ENCODE results near the gene SKOR2. TPM values are rescaled to one million over a fixed set of nuclear protein-coding genes. Genes with fewer than 3 reads are reported as not detected.

SKOR2 gene
- total and polyA plus RNA-seq, 9 of the 15 experiments (the other 6 are each of a cell fraction or from before 2014, with no cell fraction given), result not detected

DNA sequence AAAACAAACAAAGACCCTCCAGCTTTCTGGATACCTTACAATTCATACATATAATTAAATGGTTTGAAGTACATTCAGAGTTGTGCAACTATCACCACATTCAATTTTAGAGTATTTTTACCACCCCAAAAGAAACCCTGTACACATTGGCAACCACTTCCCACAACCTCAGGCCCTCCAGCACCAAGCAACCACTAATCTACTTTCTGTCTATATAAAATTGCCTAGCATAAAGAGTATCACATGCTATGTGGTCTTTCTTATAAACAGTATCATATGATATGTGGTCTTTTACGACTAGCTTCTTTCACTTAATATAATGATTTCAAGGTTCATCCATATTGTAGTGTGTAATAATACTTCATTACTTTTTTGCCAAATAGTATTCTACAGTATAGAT lies 82.5 kb downstream of the SKOR2 start:
- no TSS peak for BruUV-seq (replicated peaks)
- Histone ChIP-seq H3K36me3 (ENCODE audit: control insufficient read depth, insufficient read depth, low read length) (peaks cover 2% of the 10 kb centered on the region; the same call in 1 of the 3 replicates), H3K4me1 (replicated peaks in 1 of 2; ENCODE audit: control insufficient read depth in 2 of 2, insufficient read depth in 2 of 2, low read length in 2 of 2) (peaks cover 0 to 10% of the 10 kb centered on the region in 2 experiments; a peak in 3 of 5 replicates), H3K4me2 (ENCODE audit: insufficient read depth, low read length) (no peak overlapping the region), H4K20me1 (replicated peaks; ENCODE audit: control insufficient read depth, insufficient read depth, low read length) (peaks cover 15% of the 10 kb centered on the region; the same call in 1 of the 2 replicates), H3K4me3 (no peak overlapping the region), H3K9ac (ENCODE audit: insufficient read depth in 1 of 2, low read depth in 2 of 2, low read length in 2 of 2) (no peak overlapping the region), H3K27me3 (ENCODE audit: control insufficient read depth in 2 of 2, insufficient read depth in 2 of 2, low read length in 2 of 2) (no peaks in the 10 kb centered on the region), H2AFZ (ENCODE audit: low read depth, low read length) (no peak overlapping the region), H3K79me2 (ENCODE audit: control insufficient read depth, insufficient read depth, low read length) (peaks cover 78% of the 10 kb centered on the region), H3K9me1 (ENCODE audit: control insufficient read depth, insufficient read depth, low read length) (no peaks in the 10 kb centered on the region), H3K27ac (ENCODE audit: extremely low read depth, low read depth, low read length) (no peak overlapping the region), H3K9me3 (replicated peaks; ENCODE audit: control insufficient read depth, insufficient read depth, low read depth, low read length) (no peaks in the 10 kb centered on the region)
- 92% methylated on average over 1 of the region's 1 CpG for WGBS (ENCODE audit: insufficient coverage, low coverage, missing lambda C conversion rate)
- POLR2A ChIA-PET, result no interaction called here
- no peak for FAIRE-seq
- DNase-seq (ENCODE audit: extremely low read depth in 1 of 4, low spot score in 3 of 4), result no peak
- no peak for ATAC-seq
- CTCF ChIA-PET (ENCODE audit: low intra/inter-chr PET ratio), result no interaction called here
- in situ Hi-C loops (cut with MboI) (no loop called here), intact Hi-C loops (cut with micrococcal nuclease) (no loop called here)
- no peak for TF ChIP-seq RB1 (IDR thresholded peaks at IDR 0.05; ENCODE audit: low read depth)
- TF ChIP-seq SMAD2 (IDR thresholded peaks at IDR 0.05; ENCODE audit: low read depth, low read length), result no peak
- no peak for TF ChIP-seq ZNF224 (CRISPR knock-in tag; IDR thresholded peaks at IDR 0.05)
- TF ChIP-seq TCF7L2 (IDR thresholded peaks at IDR 0.05; ENCODE audit: low read depth, low read length), result no peak
- no peak for TF ChIP-seq ZNF124 (CRISPR knock-in tag; IDR thresholded peaks at IDR 0.05)
- no peak for TF ChIP-seq SMARCB1 (IDR thresholded peaks at IDR 0.05; ENCODE audit: insufficient read length, low read depth)
- no peak for TF ChIP-seq CHCHD3 (CRISPR knock-in tag; IDR thresholded peaks at IDR 0.05)
- TF ChIP-seq ESRRA (IDR thresholded peaks at IDR 0.05; ENCODE audit: borderline replicate concordance, low read depth), result no peak
- TF ChIP-seq CBX2 (IDR thresholded peaks at IDR 0.05; ENCODE audit: insufficient read depth, low read length, poor library complexity, severe bottlenecking), result no peak
- no peak for TF ChIP-seq ZNF586 (CRISPR knock-in tag; conservative IDR thresholded peaks at IDR 0.05)
- no peak for TF ChIP-seq ESRRB (CRISPR knock-in tag; IDR thresholded peaks at IDR 0.05; ENCODE audit: borderline replicate concordance)
- TF ChIP-seq, protein P1, sequence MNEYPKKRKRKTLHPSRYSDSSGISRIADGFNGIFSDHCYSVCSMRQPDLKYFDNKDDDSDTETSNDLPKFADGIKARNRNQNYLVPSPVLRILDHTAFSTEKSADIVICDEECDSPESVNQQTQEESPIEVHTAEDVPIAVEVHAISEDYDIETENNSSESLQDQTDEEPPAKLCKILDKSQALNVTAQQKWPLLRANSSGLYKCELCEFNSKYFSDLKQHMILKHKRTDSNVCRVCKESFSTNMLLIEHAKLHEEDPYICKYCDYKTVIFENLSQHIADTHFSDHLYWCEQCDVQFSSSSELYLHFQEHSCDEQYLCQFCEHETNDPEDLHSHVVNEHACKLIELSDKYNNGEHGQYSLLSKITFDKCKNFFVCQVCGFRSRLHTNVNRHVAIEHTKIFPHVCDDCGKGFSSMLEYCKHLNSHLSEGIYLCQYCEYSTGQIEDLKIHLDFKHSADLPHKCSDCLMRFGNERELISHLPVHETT (CRISPR knock-in tag; conservative IDR thresholded peaks at IDR 0.05 in 1 of 2, IDR thresholded peaks at IDR 0.05 in 1 of 2), result no peak
- TF ChIP-seq, protein P2, sequence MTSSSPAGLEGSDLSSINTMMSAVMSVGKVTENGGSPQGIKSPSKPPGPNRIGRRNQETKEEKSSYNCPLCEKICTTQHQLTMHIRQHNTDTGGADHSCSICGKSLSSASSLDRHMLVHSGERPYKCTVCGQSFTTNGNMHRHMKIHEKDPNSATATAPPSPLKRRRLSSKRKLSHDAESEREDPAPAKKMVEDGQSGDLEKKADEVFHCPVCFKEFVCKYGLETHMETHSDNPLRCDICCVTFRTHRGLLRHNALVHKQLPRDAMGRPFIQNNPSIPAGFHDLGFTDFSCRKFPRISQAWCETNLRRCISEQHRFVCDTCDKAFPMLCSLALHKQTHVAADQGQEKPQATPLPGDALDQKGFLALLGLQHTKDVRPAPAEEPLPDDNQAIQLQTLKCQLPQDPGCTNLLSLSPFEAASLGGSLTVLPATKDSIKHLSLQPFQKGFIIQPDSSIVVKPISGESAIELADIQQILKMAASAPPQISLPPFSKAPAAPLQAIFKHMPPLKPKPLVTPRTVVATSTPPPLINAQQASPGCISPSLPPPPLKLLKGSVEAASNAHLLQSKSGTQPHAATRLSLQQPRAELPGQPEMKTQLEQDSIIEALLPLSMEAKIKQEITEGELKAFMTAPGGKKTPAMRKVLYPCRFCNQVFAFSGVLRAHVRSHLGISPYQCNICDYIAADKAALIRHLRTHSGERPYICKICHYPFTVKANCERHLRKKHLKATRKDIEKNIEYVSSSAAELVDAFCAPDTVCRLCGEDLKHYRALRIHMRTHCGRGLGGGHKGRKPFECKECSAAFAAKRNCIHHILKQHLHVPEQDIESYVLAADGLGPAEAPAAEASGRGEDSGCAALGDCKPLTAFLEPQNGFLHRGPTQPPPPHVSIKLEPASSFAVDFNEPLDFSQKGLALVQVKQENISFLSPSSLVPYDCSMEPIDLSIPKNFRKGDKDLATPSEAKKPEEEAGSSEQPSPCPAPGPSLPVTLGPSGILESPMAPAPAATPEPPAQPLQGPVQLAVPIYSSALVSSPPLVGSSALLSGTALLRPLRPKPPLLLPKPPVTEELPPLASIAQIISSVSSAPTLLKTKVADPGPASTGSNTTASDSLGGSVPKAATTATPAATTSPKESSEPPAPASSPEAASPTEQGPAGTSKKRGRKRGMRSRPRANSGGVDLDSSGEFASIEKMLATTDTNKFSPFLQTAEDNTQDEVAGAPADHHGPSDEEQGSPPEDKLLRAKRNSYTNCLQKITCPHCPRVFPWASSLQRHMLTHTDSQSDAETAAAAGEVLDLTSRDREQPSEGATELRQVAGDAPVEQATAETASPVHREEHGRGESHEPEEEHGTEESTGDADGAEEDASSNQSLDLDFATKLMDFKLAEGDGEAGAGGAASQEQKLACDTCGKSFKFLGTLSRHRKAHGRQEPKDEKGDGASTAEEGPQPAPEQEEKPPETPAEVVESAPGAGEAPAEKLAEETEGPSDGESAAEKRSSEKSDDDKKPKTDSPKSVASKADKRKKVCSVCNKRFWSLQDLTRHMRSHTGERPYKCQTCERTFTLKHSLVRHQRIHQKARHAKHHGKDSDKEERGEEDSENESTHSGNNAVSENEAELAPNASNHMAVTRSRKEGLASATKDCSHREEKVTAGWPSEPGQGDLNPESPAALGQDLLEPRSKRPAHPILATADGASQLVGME (CRISPR knock-in tag; IDR thresholded peaks at IDR 0.05), result no peak
- TF ChIP-seq ADNP (tag; IDR thresholded peaks at IDR 0.05), result no peak
- no peak for TF ChIP-seq SIN3A (IDR thresholded peaks at IDR 0.05; ENCODE audit: borderline replicate concordance in 2 of 2, control insufficient read depth in 1 of 2, low read depth in 2 of 2, low read length in 2 of 2)
- TF ChIP-seq PTTG1 (tag; IDR thresholded peaks at IDR 0.05; ENCODE audit: low read depth), result no peak
- no peak for TF ChIP-seq HMG20A (CRISPR knock-in tag; conservative IDR thresholded peaks at IDR 0.05)
